GM19468 (cell line): Measurements from ENCODE around the gene SLC25A20.

ENCODE experiments used
- ATAC-seq: cut with Tn5 transposase; IDR thresholded peaks from one replicate; pipeline ENCODE4 v1.9.1; 2021; ENCODE audit warnings: mild to moderate bottlenecking, moderate library complexity, moderate number of reproducible peaks; ENCODE audit not compliant: unreplicated experiment; ENCODE audit errors: extremely low read depth

Gene SLC25A20, protein sequence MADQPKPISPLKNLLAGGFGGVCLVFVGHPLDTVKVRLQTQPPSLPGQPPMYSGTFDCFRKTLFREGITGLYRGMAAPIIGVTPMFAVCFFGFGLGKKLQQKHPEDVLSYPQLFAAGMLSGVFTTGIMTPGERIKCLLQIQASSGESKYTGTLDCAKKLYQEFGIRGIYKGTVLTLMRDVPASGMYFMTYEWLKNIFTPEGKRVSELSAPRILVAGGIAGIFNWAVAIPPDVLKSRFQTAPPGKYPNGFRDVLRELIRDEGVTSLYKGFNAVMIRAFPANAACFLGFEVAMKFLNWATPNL

DNA sequence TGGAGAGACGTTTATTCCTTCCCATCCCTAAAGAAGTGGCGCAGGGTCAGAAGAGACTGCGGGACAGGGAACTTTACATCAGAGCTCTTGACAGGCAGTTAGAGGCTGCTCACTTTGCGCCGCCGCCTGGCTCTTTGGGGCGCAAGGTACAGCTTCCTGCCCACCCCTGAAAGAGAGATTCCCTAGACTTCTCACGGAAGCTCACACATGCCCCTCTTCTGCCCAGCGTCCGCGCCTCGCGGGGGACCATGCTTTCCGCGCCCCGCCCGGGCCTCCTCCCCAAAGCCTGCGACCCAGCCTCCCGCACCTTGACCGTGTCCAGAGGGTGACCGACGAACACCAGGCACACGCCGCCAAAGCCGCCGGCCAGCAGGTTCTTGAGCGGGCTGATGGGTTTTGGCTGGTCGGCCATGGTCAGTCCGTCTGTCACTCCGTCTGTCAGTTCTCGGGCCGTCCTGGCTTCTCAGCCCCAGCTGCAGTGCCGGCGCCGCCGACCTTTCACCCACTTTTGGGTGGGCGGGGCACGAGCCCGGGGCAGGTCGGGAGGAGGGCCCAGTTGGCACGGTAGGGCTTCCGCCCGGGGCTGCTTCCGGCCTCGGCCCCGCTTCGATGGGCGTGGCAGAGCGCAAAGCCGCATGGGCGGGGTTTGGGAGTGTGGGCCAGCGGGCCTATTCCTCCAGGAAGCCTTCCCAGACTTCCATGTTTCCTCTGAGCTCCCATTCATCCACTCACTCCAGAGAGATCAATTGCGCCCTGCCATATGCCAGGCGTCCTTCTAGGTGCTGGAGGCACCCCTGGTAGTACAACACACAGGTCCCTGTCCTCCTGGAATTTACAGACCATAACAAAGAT, at the start of gene SLC25A20:
Gene SLC25A20, minus strand, starts transcription at position 500 of the 852 bp plus-strand sequence. Its CDS starts 88 bp downstream, at position 412.
- peak; percentile 73 for ATAC-seq

DNA sequence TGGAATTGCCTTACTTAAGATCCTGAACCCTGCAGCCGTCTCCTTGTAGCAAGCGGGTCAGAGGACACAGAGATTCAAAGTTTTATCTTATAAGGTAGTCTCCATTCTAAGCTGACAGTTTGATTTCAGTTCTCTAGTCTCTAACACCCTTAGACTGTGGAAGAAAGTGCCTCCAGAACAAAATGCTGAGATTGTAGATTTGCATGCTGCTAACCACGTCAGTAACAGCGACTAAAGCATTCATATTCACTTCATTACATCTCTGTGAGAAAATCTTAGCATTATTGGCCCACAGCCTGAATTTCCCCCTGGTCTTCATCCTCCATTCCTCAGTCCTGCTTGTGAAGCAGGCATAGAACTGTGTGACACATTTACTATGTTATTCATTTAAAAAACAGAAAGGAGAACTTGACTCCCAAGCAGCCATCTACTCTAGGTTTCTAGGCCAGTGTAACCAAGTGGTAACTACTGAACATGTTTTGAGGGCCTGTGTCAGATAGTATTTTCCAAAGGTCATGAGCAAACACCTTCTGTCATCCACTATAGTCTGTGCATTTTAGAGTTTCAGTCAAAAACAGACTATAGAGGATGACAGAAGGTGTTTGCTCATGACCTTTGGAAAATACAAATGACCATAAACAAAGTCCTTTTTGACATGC, 47.3 kb upstream of the SLC25A20 start:
- ATAC-seq, result no peak

DNA sequence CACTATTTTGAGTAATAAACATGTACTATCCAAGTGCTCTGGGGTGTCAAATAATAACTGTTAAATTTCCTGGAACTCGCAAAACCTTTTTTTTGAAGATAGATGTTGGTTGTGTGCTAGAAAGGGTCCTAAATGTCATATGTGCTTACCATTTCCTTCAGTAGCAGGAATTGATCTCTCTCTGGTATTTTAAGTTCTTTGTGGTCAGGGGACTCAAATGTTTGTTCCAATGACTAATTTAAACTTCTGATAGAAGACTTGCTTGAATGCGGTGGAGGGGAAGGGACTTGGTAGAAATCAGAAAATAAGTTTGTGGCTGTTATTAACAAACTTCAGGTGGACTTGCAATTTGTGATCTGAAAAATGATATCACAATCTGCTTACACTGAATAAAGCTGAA, 46.8 kb upstream of the SLC25A20 start:
- no peak for ATAC-seq

DNA sequence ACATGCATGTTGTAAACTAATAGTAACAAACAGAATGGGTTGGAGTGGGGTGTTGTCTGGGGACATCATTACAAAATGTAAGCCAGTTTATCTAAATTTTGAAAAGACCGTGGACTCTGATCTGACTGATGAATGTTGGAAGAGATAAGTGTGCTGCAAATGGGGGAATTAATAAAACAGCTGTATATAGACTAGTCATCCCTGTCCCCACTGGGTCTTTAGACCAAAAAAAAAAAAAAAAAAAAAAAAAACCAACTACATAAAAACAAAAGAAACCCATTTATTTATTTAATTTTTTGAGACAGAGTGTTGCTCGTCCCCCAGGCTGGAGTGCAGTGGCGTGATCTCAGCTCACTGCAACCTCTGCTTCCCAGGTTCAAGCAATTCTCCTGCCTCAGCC, 40.0 kb upstream of the SLC25A20 start:
- no peak for ATAC-seq

DNA sequence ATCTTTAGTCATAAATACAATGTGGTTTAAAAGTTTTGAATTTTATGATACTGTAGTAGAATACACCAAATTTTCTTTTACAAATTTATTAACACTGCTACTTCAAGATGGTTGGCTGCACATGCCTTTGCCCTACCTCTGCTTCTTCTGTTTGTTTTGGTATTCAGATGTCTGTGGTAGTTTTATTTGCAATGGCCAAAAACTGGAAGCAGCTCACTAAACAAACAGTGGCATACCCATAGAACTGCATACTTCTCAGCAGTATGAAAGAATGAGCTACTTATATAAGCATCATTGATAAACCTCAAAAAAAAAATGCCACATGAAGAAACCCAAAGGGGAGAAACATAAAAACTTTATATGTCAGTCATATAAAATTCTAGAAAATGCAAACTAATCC, 39.5 kb upstream of the SLC25A20 start:
- no peak for ATAC-seq

DNA sequence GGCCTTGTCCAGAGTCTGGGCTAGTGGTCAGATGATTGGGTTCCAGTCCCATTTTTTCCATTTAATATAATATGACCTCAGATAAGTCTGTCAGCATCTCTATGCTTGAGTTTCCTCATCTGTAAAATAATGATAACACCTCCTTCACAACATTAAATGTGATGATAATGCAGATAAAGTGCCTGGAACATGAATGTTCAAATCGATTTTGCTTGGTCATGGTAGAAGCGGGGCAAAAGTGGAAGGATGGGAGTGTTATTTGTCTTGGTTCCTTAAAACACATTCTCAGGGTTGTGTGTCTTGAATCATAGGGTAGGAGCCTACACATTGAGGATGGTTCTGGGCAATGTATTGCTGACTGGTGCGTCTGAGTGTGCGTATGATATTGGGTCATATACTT, 36.8 kb upstream of the SLC25A20 start:
- ATAC-seq, result no peak

DNA sequence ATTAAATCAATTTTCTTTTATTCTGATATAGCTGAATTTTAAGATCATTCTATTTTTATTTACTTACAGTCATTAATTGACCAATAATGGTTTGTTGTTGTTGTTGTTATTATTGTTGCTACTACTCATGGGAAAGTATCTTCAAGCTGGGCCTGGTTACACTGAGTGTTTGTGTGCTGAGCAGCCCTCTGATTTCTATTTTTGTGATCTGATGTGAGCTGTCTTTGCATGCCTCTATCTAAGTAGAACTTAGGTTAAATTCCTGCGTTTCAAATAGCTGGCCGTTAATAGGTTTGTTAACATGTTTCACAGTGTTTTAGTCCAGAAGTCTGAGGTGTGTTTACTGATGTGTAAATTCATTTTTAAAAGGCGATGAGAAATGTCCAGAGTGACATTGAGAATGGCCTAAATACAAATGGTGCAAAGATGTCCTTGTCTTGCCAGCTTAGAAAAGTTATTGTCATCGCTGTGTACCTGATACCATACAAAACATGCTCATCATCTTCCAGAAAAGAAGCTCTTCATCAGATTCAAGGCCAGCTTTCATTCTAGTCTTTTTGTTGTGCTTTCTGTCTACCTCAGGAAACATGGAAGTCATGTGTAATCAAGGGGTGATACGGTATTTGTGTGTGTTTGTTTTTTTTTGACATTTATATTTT, 35.8 kb upstream of the SLC25A20 start:
- ATAC-seq, result no peak

DNA sequence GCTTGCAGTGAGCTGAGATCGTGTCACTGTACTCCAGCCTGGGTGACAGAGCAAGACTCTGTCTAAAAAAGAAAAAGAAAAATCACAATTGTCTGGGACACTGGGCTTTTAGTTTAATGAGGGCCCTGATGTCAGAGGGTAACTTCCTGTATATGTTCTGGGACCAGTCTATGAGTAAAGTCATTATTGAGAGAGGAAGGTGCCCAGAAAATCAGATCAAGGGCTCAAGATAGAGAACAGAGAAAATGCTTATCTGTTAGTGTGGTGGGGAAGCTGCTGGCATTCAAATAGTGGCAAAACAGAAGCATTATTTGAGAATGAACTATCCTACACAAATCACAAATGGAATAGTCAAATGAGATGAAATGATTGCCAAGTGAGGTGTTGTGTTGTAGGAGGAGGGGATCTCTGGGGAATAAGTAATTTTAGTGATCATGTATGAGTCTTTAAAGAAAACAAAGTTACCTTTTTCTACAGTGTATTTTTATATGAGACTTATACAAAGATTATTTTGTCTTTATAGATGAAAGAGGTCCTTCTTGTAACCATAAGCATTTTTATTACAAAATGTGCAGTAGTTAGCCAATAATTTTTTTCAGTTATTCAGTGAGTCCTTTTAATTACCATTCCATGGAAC, 33.4 kb upstream of the SLC25A20 start:
- ATAC-seq, result no peak

DNA sequence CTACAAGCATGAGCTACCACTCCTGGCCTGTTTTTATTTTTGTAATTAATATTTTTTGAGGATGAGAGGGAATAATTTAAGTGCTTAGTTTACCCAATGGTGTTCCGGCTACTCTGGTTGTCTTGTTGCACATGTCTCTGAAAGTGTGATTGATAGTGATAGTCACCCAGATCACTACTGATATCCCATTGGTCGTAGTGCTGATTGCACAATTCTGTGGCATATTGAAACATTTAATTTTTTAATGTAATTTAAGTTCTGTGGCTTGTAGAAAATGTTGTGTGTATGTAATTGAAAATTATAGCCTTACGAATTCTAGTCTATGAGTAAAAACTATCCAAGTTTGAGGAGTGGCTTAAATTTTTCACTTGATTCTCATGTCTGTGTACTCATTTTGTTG, 31.9 kb upstream of the SLC25A20 start:
- ATAC-seq, result no peak

DNA sequence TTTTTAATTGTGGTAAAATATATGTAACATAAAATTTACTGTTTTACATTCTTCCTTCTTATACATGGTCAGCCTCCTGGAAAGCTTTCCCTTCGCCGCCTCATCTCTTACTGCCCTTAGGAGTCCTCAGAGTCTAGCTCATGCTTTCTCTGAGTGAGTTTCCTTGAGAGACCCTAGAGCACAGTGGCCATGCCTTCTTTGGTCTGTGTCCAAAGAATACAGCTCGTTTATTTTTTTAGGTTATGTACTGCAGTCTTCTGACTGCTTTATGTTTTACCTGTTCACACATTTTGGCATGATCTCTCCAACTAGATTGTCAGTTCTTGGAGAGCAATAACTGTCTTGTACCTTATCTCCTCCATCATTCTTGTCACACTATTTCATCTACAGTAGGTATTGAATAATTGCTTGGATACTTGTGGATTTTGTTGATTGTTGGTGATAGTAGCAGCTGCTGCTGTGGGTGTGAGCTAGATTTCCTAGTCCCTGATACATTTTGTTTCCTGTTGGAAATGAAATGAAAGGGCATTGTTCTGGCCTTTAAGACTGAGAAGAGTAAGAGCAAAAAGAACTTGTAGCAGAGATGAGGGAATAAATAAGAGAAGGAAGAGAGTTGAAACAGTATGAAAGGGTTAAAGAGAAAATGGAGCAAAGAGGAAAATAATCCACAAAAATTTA, 30.8 kb upstream of the SLC25A20 start:
- ATAC-seq, result no peak

DNA sequence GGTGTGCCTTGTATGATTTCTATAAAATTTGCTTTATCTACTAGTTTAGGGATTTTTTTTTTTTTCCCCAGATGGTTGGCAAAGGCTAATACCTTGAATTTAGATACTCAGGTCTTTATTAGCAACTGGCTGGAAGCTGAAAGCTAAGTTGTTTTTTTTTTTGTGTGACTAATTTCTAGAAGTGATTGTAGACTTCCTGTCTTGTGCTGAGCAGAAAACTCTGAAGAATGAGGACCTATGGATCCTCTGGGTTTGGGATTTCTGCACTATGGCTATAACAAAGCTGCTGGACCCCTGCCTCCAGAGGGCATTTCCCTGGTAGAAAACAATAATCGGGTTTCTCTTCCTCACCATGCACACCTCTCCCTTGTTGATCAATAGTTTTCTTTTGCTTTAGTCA, 30.0 kb upstream of the SLC25A20 start:
- ATAC-seq, result no peak

DNA sequence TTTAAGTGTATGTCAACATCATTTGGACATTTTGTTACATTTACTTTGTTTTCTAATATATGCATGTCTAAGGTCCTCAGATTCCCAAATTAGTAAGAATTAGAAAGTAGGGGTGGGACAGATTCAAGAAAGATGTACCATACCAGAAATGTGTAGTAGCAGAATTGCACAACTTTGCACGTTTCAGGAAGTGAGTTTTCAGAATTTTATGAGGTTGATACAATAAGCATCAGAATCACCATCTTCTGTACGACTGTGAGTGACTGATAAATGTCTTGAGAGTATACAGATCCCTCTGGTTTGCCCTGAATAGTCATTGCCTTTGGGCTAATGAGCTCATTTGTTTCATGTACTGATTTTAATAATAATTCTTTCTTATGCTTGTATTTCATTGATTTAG, 29.2 kb upstream of the SLC25A20 start:
- ATAC-seq, result no peak

DNA sequence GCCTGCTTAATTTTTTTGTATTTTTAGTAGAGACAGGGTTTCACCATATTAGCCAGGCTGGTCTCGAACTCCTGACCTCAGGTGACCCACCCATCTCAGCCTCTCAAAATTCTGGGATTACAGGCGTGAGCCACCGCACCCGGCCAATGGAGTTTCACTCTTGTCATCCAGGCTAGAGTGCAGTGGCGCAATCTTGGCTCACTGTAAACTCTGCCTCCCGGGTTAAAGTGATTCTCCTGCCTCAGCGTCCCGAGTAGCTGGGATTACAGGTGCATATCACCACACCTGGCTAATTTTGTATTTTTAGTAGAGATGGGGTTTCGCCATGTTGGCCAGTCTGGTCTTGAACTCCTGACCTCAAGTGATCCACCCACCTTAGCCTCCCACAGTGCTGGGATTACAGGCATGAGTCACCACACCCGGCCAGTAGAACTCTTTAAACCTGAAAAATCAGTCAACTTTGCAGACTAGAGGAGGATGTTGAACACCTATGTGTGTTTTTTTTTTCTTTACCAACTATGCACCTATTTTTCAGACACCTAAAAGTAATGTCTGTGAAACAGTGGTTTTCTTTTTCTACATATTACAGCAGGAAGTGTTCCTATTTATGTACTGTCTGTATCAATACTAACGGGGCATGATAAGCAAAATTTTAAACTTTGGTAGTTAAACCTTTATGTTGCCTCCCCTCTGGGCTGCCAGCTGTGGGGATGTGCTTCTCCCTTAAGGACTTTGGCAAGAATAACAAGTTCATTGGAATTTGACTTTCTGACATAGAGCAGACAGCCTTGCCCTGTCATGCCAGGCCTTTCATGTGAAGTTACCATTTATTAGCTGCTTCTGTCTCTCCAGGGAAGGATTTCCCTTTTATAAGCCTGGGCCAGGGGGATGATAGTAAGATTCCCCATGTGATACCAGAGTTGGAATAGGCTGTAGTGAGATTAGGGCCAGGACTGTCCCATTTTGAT, 28.0 kb upstream of the SLC25A20 start:
- ATAC-seq, result no peak

DNA sequence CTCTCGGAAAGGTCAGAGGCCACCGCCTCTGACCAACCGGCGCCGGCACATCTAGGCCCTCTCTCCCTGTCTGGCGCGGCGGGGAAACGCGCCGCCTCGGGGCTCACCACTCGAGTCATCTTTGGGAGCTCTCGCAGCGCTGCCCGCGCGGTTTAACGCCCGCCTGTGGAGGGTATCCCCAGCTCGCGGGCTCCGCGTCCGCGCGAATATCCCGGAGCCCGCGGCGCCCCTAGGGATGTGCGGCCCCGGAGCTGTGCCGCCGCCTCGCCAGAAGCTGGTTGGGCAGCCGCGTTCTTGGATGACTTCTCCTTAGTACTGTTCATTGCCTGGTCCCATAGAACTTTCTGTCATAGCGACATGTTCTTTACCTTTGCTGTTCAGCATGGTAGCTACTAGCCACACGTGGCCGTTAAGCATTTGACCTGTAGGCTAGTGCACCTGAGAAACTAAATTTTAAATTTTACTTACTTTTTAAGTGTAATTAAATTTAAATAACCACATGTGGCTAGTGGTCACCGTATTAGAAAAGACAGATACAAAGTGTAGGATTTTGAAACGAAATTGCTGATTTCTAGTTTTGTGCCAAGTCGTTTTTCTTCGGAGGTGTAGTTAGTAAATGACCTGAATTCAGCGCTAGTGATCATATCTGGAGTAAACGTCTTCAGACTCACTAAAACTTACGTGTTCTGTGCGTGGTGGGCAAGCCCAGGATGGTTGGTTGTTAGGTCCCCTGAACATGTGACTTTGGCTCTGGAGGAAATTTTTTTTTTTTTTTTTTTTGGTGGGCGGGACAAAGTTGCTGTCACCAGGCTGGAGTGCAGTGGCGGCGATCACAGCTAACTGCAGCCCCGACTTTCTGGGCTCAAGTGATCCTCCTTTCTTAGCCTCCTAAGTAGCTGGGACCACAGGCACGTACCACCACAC, 20.8 kb upstream of the SLC25A20 start:
- peak; percentile 2 for ATAC-seq

DNA sequence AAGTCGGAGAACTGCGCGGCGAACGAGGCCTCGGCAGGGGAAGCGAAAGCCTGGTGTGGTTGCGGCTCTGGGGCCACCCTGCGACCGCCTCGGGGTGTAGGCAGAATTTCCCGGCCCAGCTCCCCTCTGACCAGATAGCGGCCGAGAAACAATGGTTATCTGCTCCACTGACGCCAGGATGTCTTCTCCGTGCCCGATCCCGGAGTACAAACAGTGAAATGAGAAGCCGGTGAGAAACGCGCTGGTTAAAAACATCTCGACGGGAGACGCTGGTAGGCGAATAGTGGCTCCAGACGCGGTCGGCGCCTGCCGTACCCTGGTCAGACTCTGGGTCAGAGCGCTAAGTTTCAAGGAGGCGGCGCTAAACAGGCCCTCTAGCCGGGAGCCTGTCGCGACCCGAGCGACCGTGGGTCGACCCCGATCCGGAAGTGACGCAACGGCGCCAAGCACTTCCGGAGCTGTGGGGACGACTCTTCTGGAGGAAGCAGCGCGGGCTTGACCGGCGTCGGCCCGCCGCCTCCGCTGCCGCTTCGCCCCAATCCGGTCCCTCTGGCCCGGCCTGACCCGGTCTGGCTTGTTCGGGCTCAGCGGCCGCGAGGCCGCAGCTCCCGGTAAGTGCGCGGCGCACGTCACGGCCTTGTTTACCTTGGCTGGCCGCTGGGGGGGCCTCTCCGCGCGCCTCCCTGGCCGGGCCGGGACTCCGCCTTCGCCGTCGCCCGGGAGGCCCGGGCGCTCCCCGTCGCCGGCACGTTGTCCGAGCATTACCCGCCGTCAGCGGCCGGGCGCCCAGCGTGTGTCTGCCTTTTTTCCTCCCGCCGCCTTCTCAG, 19.9 kb upstream of the SLC25A20 start, which contains the start of gene ARIH2:
Gene ARIH2, plus strand, starts transcription at position 455 of the 827 bp plus-strand sequence. CDS start 8,717 bp downstream, outside the sequence.
- peak; percentile 70 for ATAC-seq

DNA sequence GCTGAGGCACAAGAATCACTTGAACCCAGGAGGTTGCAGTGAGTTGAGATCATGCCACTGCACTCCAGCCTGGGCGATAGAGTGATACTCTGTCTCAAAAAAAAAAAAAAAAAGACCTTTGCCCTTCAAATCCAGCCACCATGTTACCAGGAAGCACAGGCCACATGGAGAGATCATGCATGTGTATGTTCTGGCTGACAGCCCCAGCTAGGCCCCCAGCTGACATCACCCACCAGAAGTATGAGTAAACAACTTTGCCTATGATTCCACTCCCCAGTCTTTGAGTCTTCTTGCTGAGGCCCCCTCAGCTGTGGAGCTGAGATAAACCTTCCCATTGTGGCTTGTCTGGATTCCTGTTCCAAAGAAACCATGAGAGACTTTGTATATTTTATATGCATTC, 16.6 kb upstream of the SLC25A20 start:
- ATAC-seq, result no peak
